Ishikawa (cell line): ENCODE data around the gene DPYSL4.

Experiments used
- CEBPB ChIP-seq: IDR thresholded peaks from 2 replicates; pipeline ENCODE4 v1.6.1; 2012
- CREB1 ChIP-seq: IDR thresholded peaks from 2 replicates; pipeline ENCODE4 v1.6.1; 2012; ENCODE audit warnings: low read depth
- EGR1 ChIP-seq: IDR thresholded peaks from 2 replicates; pipeline ENCODE4 v1.6.1; 2012
- EP300 ChIP-seq: IDR thresholded peaks from 2 replicates; pipeline ENCODE4 v1.6.1; 2012; ENCODE audit warnings: borderline replicate concordance
- FOXM1 ChIP-seq: IDR thresholded peaks from 2 replicates; pipeline ENCODE4 v1.6.1; 2012; ENCODE audit warnings: low read depth, borderline replicate concordance
- NFIC ChIP-seq: IDR thresholded peaks from 2 replicates; pipeline ENCODE4 v1.6.1; 2012
- RAD21 ChIP-seq: IDR thresholded peaks from 2 replicates; pipeline ENCODE4 v1.6.1; 2012; ENCODE audit warnings: low read depth
- TAF1 ChIP-seq: IDR thresholded peaks from 2 replicates; pipeline ENCODE4 v1.6.1; 2012; ENCODE audit warnings: low read depth, mild to moderate bottlenecking
- TCF12 ChIP-seq: IDR thresholded peaks from 2 replicates; pipeline ENCODE4 v1.6.1; 2012; ENCODE audit warnings: low read depth
- TEAD4 ChIP-seq: IDR thresholded peaks from 2 replicates; pipeline ENCODE4 v1.6.1; 2012
- USF1 ChIP-seq: IDR thresholded peaks from 2 replicates; pipeline ENCODE4 v1.6.1; 2012
- YY1 ChIP-seq: IDR thresholded peaks from 2 replicates; pipeline ENCODE4 v1.6.1; 2012; ENCODE audit warnings: low read depth
- ZBTB7A ChIP-seq: IDR thresholded peaks from 2 replicates; pipeline ENCODE4 v1.6.1; 2012; ENCODE audit warnings: low read depth
- TF ChIP-seq, protein P1 (sequence below): IDR thresholded peaks from 2 replicates; pipeline ENCODE4 v1.6.1; 2012
- TF ChIP-seq, protein P2 (sequence below): IDR thresholded peaks from 2 replicates; pipeline ENCODE4 v1.6.1; 2012; ENCODE audit warnings: low read depth, mild to moderate bottlenecking

DPYSL4 gene

GRCh38 chr10:132144086-132144485 lies 42.7 kb upstream of the DPYSL4 start:
- TF ChIP-seq CEBPB (no peak), EGR1 (no peak), TAF1 (no peak), TEAD4 (no peak), NFIC (no peak), YY1 (no peak), EP300 (no peak), USF1 (no peak), TCF12 (no peak), FOXM1 (no peak)
- TF ChIP-seq, protein P1, sequence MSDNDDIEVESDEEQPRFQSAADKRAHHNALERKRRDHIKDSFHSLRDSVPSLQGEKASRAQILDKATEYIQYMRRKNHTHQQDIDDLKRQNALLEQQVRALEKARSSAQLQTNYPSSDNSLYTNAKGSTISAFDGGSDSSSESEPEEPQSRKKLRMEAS: no peak

- TF ChIP-seq EP300: no peak
Observed at GRCh38 chr10:132145002-132145401, 41.7 kb upstream of the DPYSL4 start.

- no peak for TF ChIP-seq USF1
- TF ChIP-seq, protein P1: no peak
- TF ChIP-seq CEBPB: no peak
- TF ChIP-seq EGR1: no peak
- TF ChIP-seq, protein P2, sequence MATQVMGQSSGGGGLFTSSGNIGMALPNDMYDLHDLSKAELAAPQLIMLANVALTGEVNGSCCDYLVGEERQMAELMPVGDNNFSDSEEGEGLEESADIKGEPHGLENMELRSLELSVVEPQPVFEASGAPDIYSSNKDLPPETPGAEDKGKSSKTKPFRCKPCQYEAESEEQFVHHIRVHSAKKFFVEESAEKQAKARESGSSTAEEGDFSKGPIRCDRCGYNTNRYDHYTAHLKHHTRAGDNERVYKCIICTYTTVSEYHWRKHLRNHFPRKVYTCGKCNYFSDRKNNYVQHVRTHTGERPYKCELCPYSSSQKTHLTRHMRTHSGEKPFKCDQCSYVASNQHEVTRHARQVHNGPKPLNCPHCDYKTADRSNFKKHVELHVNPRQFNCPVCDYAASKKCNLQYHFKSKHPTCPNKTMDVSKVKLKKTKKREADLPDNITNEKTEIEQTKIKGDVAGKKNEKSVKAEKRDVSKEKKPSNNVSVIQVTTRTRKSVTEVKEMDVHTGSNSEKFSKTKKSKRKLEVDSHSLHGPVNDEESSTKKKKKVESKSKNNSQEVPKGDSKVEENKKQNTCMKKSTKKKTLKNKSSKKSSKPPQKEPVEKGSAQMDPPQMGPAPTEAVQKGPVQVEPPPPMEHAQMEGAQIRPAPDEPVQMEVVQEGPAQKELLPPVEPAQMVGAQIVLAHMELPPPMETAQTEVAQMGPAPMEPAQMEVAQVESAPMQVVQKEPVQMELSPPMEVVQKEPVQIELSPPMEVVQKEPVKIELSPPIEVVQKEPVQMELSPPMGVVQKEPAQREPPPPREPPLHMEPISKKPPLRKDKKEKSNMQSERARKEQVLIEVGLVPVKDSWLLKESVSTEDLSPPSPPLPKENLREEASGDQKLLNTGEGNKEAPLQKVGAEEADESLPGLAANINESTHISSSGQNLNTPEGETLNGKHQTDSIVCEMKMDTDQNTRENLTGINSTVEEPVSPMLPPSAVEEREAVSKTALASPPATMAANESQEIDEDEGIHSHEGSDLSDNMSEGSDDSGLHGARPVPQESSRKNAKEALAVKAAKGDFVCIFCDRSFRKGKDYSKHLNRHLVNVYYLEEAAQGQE: no peak
- TF ChIP-seq CREB1: no peak
- TF ChIP-seq FOXM1: no peak
- TF ChIP-seq EP300: no peak
Observed at GRCh38 chr10:132145521-132146185, 41.1 kb upstream of the DPYSL4 start.

DNA sequence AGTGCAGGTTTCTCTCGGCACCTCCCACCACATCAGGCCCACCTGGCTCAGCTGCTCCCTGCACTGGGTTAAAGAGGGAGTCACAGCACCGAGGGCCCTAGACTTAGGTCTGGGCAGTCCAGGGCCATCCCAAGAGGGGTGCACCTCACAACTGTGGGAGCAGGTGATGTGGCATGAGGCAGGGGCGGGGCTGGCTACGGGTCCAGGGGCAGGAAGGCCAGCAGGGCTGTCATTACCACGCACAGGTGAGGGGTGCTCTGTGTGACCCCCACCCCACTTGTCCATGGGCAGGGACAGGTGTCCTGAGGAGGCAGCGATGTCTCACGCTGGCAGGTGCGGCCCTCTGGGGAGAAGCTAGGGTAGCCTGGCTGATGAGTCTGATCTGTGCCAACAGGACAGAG lies 40.5 kb upstream of the DPYSL4 start:
- TF ChIP-seq RAD21: no peak
- TF ChIP-seq FOXM1: no peak
- no peak for TF ChIP-seq ZBTB7A
- TF ChIP-seq TEAD4: no peak
- TF ChIP-seq EGR1: no peak
- no peak for TF ChIP-seq USF1

GRCh38 chr10:132146941-132147915 lies 39.5 kb upstream of the DPYSL4 start:
- TF ChIP-seq CREB1: no peak
- no peak for TF ChIP-seq RAD21
- no peak for TF ChIP-seq TAF1
- no peak for TF ChIP-seq CEBPB
- no peak for TF ChIP-seq USF1
- TF ChIP-seq, protein P1: no peak
- TF ChIP-seq EP300: no peak
- TF ChIP-seq, protein P2: no peak
- TF ChIP-seq YY1: no peak
